IMR-90 (cell line): ENCODE measurements around the gene LTC4S.

Experiments
- BHLHE40 ChIP-seq: fragments of 150-350 bp; IDR thresholded peaks from 2 replicates; pipeline ENCODE4 v1.6.1; 2016; ENCODE audit warnings: mild to moderate bottlenecking, low read depth, low read length
- CHD1 ChIP-seq: IDR thresholded peaks from 2 replicates; pipeline ENCODE4 v1.6.1; 2012; ENCODE audit warnings: low read depth, low read length, improper control_type of control experiment
- CTCF ChIP-seq: conservative IDR thresholded peaks from 2 replicates; pipeline ENCODE4 v1.5.1; 2012; ENCODE audit warnings: mild to moderate bottlenecking, low read depth, low read length, improper control_type of control experiment
- ELK1 ChIP-seq: fragments of 150-350 bp; IDR thresholded peaks from 2 replicates; pipeline ENCODE4 v1.6.1; 2016; ENCODE audit warnings: low read depth, mild to moderate bottlenecking, low read length, moderate library complexity, borderline replicate concordance
- NFE2L2 ChIP-seq: fragments of 150-350 bp; IDR thresholded peaks from 2 replicates; pipeline ENCODE4 v1.6.1; 2016; ENCODE audit warnings: low read depth, mild to moderate bottlenecking, low read length
- POLR2A ChIP-seq: IDR thresholded peaks from 2 replicates; pipeline ENCODE4 v1.6.1; 2012; ENCODE audit warnings: mild to moderate bottlenecking, low read depth, low read length
- RAD21 ChIP-seq: IDR thresholded peaks from 2 replicates; pipeline ENCODE4 v1.6.1; 2012; ENCODE audit warnings: low read length, improper control_type of control experiment
- RCOR1 ChIP-seq: IDR thresholded peaks from 2 replicates; pipeline ENCODE4 v1.6.1; 2012; ENCODE audit warnings: mild to moderate bottlenecking, low read length, improper control_type of control experiment; ENCODE audit not compliant: insufficient replicate concordance

GRCh38 chr5:179749857-179750508 lies 43.8 kb upstream of the LTC4S start:
- TF ChIP-seq BHLHE40 (no peak), RAD21 (no peak), CTCF (no peak), POLR2A (no peak), RCOR1 (no peak), ELK1 (no peak), NFE2L2 (no peak), CHD1 (no peak)
